GM18519 (cell line): ENCODE data around the gene LBX2.

Experiments
- ATAC-seq: cut with Tn5 transposase; IDR thresholded peaks from one replicate; pipeline ENCODE4 v1.9.1; 2021; ENCODE audit warnings: mild to moderate bottlenecking, moderate library complexity; ENCODE audit not compliant: unreplicated experiment, low FRiP score

Gene LBX2

DNA sequence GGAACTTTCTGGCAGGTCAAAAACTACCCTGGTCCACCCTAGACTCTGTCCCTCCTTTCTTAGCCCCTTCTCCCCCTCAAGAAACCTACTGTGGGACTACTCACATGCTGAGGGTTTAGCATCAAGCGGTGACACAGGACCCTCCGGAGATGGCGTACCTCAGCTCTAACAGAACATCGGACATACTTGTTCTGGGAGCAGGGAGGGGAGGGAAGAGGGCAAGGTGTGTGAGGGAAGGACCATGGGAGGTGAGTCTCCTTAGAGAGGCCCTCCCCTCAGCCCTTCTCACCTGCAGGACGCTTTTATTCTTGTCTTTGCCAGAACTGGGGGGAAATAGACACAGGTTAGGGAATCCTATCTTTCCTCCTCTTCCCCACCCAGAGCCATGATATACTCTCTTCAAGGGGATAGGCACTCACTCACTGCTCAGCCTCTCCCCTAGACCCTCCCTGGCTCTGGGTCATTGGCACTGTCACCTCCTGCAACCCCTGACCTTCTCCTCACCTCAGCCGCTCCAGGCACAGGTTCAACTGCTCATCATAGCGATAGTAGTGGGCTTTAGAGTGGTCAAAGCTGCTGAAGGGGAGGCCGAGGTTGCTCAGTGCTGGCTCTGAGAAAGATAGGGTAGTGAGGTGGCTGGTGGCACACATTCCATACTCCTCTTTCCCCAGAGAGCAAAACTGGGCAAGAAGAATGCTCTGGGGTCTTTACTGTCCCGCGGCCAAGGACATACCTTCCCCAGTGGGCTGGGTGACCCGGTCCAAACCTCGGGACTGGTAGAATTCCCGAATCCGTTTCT is 6.2 kb upstream of the LBX2 start:
- ATAC-seq = no peak

GRCh38 chr2:74504591-74504990 is 5.2 kb upstream of the LBX2 start:
- ATAC-seq = no peak

DNA sequence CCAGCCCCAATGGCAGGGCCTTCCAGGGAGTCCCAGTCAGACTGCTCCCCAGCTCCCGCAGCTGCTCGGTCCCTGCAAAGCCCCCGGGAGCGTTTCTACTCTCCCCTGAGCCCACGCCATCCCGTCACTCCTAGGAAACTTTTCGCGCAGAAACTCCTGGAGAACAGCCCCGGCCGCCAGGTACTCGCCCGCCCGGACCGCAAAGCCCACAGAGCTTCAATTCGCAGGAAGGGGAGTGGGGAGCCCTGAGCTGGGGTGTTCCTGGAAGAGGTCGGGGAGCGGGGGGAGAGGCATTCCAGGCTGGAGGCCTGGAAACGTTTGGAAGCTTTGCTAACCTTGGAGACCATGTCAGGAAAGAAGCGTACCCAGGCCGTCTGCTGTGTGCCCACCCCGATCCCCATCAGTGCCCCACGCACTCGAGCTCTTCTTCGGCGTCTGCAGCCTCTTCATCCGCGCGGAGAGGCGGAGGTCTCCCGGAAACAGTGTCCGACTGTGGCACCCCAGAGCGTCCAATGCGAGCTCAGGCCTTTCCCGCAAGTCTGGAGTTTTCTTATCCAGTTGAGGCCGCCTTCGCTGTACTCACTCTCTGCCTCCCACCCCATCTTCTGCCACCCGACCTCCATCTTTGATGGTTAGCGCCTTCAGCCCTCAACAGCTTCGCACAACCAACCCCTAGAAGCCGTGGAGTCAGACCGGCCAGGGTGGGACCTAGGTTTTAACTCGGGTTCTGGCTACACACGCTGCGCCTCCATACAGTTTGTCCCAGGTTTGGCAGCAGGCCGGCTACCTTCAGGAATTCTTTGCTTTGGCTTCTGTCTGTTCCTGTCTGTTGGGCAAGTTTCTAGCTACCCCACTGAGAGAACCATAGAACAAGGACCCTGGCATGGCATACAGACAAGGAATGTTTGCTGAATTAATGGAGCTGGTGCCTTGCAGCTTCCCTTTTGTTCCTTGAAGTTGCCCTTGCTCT is 4.4 kb upstream of the LBX2 start:
- ATAC-seq = no peak

- ATAC-seq = peak; percentile 32
Measured at GRCh38 chr2:74502720-74503505, 3.5 kb upstream of the LBX2 start.

DNA sequence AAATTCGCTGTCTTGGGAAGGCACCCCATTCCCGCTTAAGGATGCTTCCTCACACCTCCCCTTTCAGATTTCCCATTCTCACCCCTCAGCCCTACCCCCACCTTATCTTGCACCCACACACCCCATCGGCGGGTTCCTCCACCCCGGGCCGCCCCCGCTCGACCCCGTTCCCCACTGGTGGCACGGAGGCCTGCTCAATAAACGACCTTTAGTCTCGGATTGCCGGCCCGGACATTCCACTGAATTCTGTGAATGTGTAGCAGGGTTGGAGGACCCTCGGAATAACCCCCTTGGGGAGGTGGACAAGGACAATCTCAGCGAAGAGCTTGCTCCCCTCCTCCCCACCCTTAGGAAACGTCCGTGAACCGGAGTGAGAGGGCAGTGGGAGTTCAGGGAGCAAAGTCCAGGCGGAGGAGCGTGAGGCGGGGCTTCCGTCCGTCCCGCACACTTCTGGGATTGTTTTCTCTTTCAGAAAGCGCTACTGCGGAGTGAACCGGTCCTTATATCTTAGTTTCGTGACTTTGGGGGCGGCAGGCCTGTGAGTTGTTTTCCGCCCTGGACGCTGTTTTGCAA is 2.8 kb upstream of the LBX2 start:
- ATAC-seq = no peak

DNA sequence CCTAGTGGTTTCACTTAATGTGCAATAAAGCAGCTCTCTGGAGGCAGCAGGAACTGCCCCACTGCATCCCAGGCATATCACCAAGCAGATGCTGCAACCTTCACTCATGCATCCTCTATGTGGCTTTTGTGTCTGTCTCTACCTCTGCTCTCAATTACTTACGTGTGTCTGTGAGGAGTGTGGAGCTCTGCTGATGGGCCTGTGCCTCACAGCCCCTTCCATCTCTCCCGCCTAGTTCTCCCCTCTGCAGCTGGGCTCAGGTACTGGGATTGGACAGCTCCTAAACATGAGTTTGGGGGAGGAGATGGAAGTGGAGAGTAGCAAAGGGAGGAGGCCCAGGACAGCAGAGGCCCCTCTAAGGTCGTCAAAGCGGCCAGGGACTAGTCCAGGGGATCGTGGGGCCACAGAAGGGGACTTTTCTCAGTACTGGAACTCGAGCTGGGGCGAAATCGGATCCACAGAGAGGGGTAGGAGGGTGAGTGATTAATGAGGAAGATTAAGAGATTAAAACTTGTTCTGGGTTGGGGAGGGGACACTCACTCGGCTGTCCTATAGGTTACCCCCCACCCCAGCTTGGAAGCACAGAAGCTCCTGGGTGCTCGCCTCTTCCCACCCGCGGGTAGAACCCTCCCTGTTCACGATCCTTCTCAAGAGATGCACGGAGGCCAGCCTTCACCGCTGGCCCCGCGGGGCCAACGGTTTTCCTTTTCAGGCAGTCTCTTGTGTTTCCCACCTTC is 2.1 kb upstream of the LBX2 start:
- no peak for ATAC-seq

DNA sequence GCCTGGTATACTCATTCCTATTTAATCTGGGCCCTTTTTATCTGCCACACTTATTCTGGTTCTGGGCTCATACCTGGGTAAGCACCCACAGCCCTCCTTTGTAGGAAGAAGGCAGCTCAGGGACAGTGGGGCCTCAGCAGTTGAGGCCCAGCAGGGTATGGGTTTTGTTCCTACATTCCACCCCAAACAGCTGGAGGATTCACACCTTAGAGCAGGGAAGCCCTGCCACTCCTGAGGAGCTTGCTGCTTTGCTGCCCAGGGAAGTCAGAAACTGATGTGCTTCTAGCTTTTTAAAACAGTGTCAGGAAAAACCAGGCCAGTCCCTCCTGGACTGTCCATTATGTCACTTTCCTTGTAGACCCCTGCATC is 1.2 kb upstream of the LBX2 start:
- no peak for ATAC-seq

- ATAC-seq = no peak
Measured at GRCh38 chr2:74499940-74500577, 656 bp upstream of the LBX2 start.

GRCh38 chr2:74498500-74499266 is 720 bp downstream of the LBX2 start:
- ATAC-seq = no peak

- no peak for ATAC-seq
Measured at GRCh38 chr2:74497777-74498499, 1.5 kb downstream of the LBX2 start.

GRCh38 chr2:74496997-74497776 is 2.2 kb downstream of the LBX2 start:
- ATAC-seq = no peak

GRCh38 chr2:74495440-74495839 is 4.0 kb downstream of the LBX2 start:
- ATAC-seq = no peak

DNA sequence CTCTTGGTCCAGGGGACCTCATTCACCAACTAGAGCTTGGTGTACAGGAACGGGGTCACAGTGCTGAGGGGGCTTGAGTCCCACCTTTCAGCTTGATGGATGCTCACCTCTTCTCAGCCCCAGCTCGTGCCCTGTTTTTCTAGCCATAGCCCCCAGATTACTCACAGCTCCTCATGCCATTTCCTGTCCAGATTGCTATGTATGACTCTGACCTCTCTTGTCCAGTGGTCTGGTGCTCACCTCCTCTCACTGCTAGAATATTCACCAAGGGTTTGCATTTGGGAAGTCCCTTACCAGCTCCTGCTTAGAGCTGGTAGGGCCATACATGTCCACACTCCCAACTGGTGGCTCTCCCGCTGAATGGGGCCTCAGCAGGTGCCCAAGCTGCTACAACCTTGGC is 5.9 kb downstream of the LBX2 start:
- ATAC-seq = no peak

GRCh38 chr2:74491648-74492544 is 7.5 kb downstream of the LBX2 start:
- ATAC-seq = no peak

DNA sequence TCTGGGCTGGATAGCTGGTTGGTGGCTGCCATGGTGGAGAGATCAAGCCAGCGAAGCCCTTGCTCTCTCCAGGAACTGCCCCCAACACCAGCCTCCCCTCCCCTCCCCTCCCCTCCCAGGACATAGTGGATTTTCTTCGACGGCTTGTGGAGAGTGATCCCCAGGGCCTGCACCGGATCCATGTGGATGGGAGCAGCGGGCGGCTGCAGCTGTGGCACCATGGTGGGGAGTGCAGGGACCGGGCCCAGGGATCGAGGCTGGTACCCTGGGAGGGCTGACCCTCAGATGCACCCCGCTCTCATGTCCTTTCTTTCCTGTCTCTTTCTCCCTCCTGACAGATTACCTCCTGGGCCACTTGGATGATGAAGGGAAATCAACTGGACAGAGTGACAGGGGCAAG is 9.5 kb downstream of the LBX2 start:
- no peak for ATAC-seq
